H1 (cell line): ENCODE results near the gene BCL2L1. TPM values are rescaled to one million over a fixed set of nuclear protein-coding genes. Genes with fewer than 3 reads are reported as not detected.

Experiments used
- SIX5 ChIP-seq: IDR thresholded peaks from 2 replicates; pipeline ENCODE4 v1.6.1; 2011; ENCODE audit warnings: mild to moderate bottlenecking, low read depth, low read length
- polyA plus RNA-seq, 7 experiments: library from polyadenylated mRNA; depleted of rRNA in 3 of 7; stranded (reverse) in 5 of 7; unstranded in 2 of 7; fragments of >200 nt in 5 of 7; fragments of 200-250 nt in 2 of 7; gene quantifications; 1 replicate in 5 of 7; 2 replicates in 1 of 7; 4 replicates in 1 of 7; pipeline versions ENCODE4 v1.2.1 to v1.2.3, GENCODE V29; 2011 to 2013; ENCODE audit warnings: missing spikeins in 2 of 7, mixed read lengths in 2 of 7
- total RNA-seq: library from RNA; stranded (reverse); fragmentation: NEBNext Ultra II Directional; extraction: Animal tissue kit (Norgen Biotek cat#: 25700); gene quantifications from 2 replicates; pipeline ENCODE4 v1.2.1, GENCODE V29; 2021
- TF ChIP-seq, protein P1 (sequence below), 3 experiments: IDR thresholded peaks; 1 replicate in 2 of 3; 2 replicates in 1 of 3; pipeline versions ENCODE4 v1.5.1 to v1.6.1; 2011; ENCODE audit warnings: low read length in 3 of 3, mild to moderate bottlenecking in 3 of 3, inconsistent platforms in 2 of 3, low read depth in 1 of 3, moderate library complexity in 1 of 3; ENCODE audit not compliant: insufficient read depth in 1 of 3; ENCODE audit errors: control extremely low read depth in 1 of 3

The BCL2L1 gene
- total and polyA plus RNA-seq, 2 of the 8 experiments (the other 6 are each of a cell fraction or from before 2014, with no cell fraction given) = 64.9 to 66.1 TPM

GRCh38 chr20:31673435-31673834 is 49.2 kb downstream of the BCL2L1 start (continued):
- no peak for TF ChIP-seq SIX5
- TF ChIP-seq, protein P1, sequence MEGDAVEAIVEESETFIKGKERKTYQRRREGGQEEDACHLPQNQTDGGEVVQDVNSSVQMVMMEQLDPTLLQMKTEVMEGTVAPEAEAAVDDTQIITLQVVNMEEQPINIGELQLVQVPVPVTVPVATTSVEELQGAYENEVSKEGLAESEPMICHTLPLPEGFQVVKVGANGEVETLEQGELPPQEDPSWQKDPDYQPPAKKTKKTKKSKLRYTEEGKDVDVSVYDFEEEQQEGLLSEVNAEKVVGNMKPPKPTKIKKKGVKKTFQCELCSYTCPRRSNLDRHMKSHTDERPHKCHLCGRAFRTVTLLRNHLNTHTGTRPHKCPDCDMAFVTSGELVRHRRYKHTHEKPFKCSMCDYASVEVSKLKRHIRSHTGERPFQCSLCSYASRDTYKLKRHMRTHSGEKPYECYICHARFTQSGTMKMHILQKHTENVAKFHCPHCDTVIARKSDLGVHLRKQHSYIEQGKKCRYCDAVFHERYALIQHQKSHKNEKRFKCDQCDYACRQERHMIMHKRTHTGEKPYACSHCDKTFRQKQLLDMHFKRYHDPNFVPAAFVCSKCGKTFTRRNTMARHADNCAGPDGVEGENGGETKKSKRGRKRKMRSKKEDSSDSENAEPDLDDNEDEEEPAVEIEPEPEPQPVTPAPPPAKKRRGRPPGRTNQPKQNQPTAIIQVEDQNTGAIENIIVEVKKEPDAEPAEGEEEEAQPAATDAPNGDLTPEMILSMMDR (IDR thresholded peaks at IDR 0.05; ENCODE audit: control extremely low read depth in 1 of 3, insufficient read depth in 1 of 3, low read depth in 1 of 3, low read length in 3 of 3) = no peak
